ENCODE data around the gene LHX2.

The LHX2 gene

GRCh38 chr9:124082622-124083021 lies 71.1 kb downstream of the LHX2 start:
- no peak overlapping the region for H3K4me3 ChIP-seq (ENCODE audit: low read length in 2 of 2)
- no peaks in the 10 kb centered on the region for H3K27me3 ChIP-seq (ENCODE audit: control insufficient read depth in 2 of 2, insufficient read depth in 2 of 2, low read length in 2 of 2)
- no peak overlapping the region for H3K9ac ChIP-seq (ENCODE audit: low read depth in 1 of 2, low read length in 2 of 2)
- no peaks in the 10 kb centered on the region for H3K9me3 ChIP-seq (ENCODE audit: control insufficient read depth in 2 of 2, low read length in 2 of 2)
- H3K4me1 ChIP-seq (ENCODE audit: control insufficient read depth in 2 of 2, insufficient read depth in 2 of 2, low read length in 2 of 2), result no peaks in the 10 kb centered on the region
- no peak overlapping the region for H3K27ac ChIP-seq (ENCODE audit: low read depth in 2 of 2, low read length in 2 of 2)
- H3K36me3 ChIP-seq (ENCODE audit: control insufficient read depth in 2 of 2, insufficient read depth in 2 of 2, low read length in 2 of 2), result no peaks in the 10 kb centered on the region
